Loucy (cell line): ENCODE data around the gene ARHGAP26.

Experiments
- EZH2phosphoT487 ChIP-seq: fragments of 200-600 bp; IDR thresholded peaks from 2 replicates; pipeline ENCODE4 v1.6.1; 2018; ENCODE audit warnings: antibody characterized with exemption, mild to moderate bottlenecking, moderate library complexity, borderline replicate concordance
- TF ChIP-seq, protein P1 (sequence below): fragments of 200-600 bp; sonication (generic); conservative IDR thresholded peaks from 2 replicates; pipeline ENCODE4 v1.5.1; 2014; ENCODE audit warnings: mild to moderate bottlenecking, antibody characterized with exemption, low read length

GRCh38 chr5:142869886-142870285 lies 99.7 kb downstream of the ARHGAP26 start:
- TF ChIP-seq, protein P1, sequence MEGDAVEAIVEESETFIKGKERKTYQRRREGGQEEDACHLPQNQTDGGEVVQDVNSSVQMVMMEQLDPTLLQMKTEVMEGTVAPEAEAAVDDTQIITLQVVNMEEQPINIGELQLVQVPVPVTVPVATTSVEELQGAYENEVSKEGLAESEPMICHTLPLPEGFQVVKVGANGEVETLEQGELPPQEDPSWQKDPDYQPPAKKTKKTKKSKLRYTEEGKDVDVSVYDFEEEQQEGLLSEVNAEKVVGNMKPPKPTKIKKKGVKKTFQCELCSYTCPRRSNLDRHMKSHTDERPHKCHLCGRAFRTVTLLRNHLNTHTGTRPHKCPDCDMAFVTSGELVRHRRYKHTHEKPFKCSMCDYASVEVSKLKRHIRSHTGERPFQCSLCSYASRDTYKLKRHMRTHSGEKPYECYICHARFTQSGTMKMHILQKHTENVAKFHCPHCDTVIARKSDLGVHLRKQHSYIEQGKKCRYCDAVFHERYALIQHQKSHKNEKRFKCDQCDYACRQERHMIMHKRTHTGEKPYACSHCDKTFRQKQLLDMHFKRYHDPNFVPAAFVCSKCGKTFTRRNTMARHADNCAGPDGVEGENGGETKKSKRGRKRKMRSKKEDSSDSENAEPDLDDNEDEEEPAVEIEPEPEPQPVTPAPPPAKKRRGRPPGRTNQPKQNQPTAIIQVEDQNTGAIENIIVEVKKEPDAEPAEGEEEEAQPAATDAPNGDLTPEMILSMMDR: no peak
- TF ChIP-seq EZH2phosphoT487: no peak
